Neural crest cell (in vitro differentiated cells): ENCODE results near the gene CA10. TPM values are rescaled to one million over a fixed set of nuclear protein-coding genes. Genes with fewer than 3 reads are reported as not detected.

ENCODE experiments used
- DNase-seq: peaks from one replicate; pipeline ENCODE4 v3.0.0; 2021; ENCODE audit warnings: low read depth, mixed read lengths, low spot score
- H3K27ac Mint-ChIP-seq: one replicate; pipeline ENCODE4 v1.8.0; 2021; ENCODE audit warnings: mild to moderate bottlenecking, mixed read lengths; ENCODE audit not compliant: unreplicated experiment
- H3K27me3 Mint-ChIP-seq: 2 replicates; pipeline ENCODE4 v1.8.0; 2021; ENCODE audit warnings: low read depth, mild to moderate bottlenecking, mixed read lengths
- H3K36me3 Mint-ChIP-seq: 2 replicates; pipeline ENCODE4 v1.8.0; 2021; ENCODE audit warnings: low read depth, mild to moderate bottlenecking, mixed read lengths
- H3K4me1 Mint-ChIP-seq: 2 replicates; pipeline ENCODE4 v1.8.0; 2021; ENCODE audit warnings: mixed read lengths
- H3K4me3 Mint-ChIP-seq: one replicate; pipeline ENCODE4 v1.8.0; 2021; ENCODE audit warnings: mild to moderate bottlenecking, mixed read lengths
- H3K9me3 Mint-ChIP-seq: 2 replicates; pipeline ENCODE4 v1.8.0; 2021; ENCODE audit warnings: mixed read lengths
- total RNA-seq: library from RNA; stranded (reverse); gene quantifications from 2 replicates; pipeline ENCODE4 v1.2.1, GENCODE V29; 2021
- TF ChIP-seq, protein P1 (sequence below): fragments of 200-600 bp; sonication (generic); conservative IDR thresholded peaks from 2 replicates; pipeline ENCODE4 v1.5.0; 2021; ENCODE audit warnings: antibody characterized with exemption, mild to moderate bottlenecking

CA10 gene
- total RNA-seq, 1 donor from 2014 or later: not detected

DNA sequence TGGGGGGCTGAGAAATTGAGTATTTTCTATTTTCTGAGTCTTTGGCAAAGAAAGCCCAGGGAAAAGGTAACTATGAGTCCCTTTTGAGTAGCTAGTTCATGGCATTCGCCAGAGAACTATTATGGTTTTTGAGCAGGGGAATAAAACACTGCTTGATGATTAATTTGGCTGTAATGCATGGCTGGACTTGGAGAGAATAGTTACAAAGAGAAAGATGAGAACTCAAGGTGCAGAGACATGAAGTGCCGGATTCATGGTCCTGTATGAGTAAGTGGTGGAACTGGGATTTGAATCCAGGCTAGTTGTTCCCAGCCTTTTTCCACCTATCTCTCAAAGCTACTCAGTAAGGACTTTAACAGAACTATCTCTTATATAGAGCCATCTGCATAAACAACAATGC is 266.6 kb downstream of the CA10 start:
- Mint-ChIP-seq H3K27ac (no peak overlapping the region), H3K9me3 (no peaks in the 10 kb centered on the region), H3K4me1 (no peaks in the 10 kb centered on the region), H3K27me3 (peaks cover 35% of the 10 kb centered on the region), H3K36me3 (no peaks in the 10 kb centered on the region), H3K4me3 (no peak overlapping the region)
- DNase-seq: no peak
- TF ChIP-seq, protein P1, sequence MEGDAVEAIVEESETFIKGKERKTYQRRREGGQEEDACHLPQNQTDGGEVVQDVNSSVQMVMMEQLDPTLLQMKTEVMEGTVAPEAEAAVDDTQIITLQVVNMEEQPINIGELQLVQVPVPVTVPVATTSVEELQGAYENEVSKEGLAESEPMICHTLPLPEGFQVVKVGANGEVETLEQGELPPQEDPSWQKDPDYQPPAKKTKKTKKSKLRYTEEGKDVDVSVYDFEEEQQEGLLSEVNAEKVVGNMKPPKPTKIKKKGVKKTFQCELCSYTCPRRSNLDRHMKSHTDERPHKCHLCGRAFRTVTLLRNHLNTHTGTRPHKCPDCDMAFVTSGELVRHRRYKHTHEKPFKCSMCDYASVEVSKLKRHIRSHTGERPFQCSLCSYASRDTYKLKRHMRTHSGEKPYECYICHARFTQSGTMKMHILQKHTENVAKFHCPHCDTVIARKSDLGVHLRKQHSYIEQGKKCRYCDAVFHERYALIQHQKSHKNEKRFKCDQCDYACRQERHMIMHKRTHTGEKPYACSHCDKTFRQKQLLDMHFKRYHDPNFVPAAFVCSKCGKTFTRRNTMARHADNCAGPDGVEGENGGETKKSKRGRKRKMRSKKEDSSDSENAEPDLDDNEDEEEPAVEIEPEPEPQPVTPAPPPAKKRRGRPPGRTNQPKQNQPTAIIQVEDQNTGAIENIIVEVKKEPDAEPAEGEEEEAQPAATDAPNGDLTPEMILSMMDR: no peak

DNA sequence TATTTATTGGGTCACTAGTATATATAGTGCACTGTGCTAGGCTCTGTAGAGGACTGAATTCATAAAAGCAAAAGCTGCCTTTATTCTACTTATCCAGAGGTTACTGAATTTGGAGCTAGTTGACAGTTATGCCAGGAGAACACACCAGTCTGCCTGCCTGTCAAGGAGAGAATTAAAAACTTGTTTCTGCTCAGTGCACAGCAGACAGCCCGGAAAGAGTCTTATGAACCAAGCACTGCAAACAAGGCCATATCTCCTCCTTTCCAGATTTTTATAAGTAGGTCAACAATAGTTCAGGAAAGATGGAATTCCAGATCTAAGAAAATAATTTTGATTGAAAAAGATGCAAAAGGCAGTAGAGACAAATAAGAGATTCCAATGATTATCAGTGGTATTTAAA is 267.8 kb downstream of the CA10 start:
- no peaks in the 10 kb centered on the region for H3K36me3 Mint-ChIP-seq
- no peaks in the 10 kb centered on the region for H3K4me1 Mint-ChIP-seq
- DNase-seq: no peak
- peaks cover 36% of the 10 kb centered on the region for H3K27me3 Mint-ChIP-seq
- TF ChIP-seq, protein P1: no peak
- no peak overlapping the region for H3K27ac Mint-ChIP-seq
- H3K9me3 Mint-ChIP-seq: no peaks in the 10 kb centered on the region
- no peak overlapping the region for H3K4me3 Mint-ChIP-seq

DNA sequence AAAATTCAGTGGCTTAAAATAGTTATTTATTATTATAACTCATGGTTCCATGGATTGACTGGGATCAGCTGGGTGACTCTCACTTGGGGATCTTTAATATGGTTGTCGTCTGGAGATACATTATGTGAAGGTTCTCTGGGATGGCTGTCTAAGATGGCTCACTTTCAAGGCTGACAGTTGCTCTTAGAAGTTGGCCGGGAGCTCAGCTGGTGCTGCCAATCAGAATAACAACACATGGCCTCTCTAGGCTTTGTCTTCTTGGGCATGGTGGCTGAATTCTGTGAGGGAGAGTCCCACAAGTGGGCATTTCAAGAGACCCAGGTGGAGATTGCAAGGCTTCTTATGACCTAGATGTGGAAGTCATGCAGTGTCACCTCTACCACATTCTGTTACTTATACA is 269.7 kb downstream of the CA10 start:
- H3K4me3 Mint-ChIP-seq: no peak overlapping the region
- H3K4me1 Mint-ChIP-seq: no peaks in the 10 kb centered on the region
- peaks cover 41% of the 10 kb centered on the region for H3K27me3 Mint-ChIP-seq
- no peaks in the 10 kb centered on the region for H3K36me3 Mint-ChIP-seq
- H3K27ac Mint-ChIP-seq: no peak overlapping the region
- TF ChIP-seq, protein P1: no peak
- DNase-seq: no peak
- H3K9me3 Mint-ChIP-seq: no peaks in the 10 kb centered on the region

DNA sequence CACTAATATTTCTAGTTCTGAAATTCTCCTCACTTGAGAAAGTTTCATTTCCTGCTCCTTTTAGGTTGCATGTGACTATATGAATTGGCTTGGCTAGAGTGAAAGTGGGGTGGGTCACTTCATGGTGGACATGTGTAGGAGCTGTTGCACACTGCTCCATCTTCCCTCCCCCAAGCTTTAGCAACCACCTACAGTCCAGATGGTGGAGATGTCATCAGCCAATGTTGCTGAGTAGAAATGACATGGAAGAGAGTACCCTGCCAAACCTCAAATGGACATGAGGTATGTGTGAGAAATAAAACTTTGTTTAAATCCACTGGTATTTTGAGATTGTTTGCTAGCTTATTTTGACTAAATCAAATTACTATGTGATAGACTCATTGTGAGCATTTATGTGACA is 281.5 kb downstream of the CA10 start:
- no peaks in the 10 kb centered on the region for H3K9me3 Mint-ChIP-seq
- no peak for DNase-seq
- TF ChIP-seq, protein P1: no peak
- no peaks in the 10 kb centered on the region for H3K4me1 Mint-ChIP-seq
- H3K27ac Mint-ChIP-seq: no peak overlapping the region
- H3K27me3 Mint-ChIP-seq: peaks cover 14% of the 10 kb centered on the region
- H3K36me3 Mint-ChIP-seq: no peaks in the 10 kb centered on the region
- no peak overlapping the region for H3K4me3 Mint-ChIP-seq

DNA sequence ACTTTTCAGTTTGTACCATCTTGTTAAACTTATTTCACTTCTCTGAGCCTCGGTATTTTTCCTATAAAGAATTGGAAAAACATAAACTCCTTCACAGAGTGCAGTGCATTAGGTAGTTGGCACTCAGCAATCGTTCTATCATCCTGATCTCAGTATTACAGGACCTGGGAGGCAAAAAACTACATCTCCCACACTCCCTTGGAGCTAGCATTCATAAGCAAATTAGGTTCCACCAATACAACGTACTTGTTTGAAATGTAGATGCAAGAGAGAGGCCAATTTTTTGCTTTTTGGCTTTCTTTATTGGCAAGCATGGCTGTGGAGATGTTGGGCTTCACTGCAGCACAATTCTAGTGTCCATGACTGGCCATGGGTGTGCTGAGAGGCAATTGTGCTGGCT is 285.2 kb downstream of the CA10 start:
- peaks cover 23% of the 10 kb centered on the region for H3K27me3 Mint-ChIP-seq
- H3K4me3 Mint-ChIP-seq: no peak overlapping the region
- H3K27ac Mint-ChIP-seq: no peak overlapping the region
- H3K4me1 Mint-ChIP-seq: no peaks in the 10 kb centered on the region
- no peaks in the 10 kb centered on the region for H3K36me3 Mint-ChIP-seq
- DNase-seq: no peak
- H3K9me3 Mint-ChIP-seq: no peaks in the 10 kb centered on the region
- TF ChIP-seq, protein P1: no peak

DNA sequence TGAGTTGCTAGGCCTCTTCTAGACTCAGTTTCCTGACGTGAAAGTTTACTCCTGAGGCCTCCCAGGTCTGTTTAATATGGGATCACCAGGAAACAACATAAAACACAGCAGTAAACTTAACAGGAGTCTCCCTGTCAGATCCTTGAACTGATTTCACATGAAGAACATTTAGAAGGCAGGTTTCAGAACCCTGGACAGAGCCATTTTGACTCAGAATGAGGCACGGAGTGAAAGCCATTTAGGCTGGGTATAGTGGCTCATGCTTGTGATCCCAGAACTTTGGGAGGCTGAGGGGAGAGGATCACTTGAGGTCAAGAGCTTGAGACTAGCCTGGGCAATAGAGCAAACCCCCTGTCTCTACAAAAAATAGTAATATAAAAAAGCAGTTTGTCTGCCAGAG is 289.1 kb downstream of the CA10 start:
- peak; percentile 53 for DNase-seq
- Mint-ChIP-seq H3K9me3 (no peaks in the 10 kb centered on the region), H3K27me3 (peaks cover 40% of the 10 kb centered on the region), H3K4me3 (no peak overlapping the region), H3K27ac (no peak overlapping the region), H3K36me3 (no peaks in the 10 kb centered on the region), H3K4me1 (no peaks in the 10 kb centered on the region)
- TF ChIP-seq, protein P1: no peak
